Esophagus squamous epithelium (tissue), 5 donors: ENCODE data around the gene KCNJ3. TPM values are rescaled to one million over a fixed set of nuclear protein-coding genes. Genes with fewer than 3 reads are reported as not detected.
"Not testable (repeated sequence)": the region's sequence is repeated elsewhere in the genome, so short reads cannot be mapped to it uniquely, and the experiment has no call there.

Experiments
- DNase-seq: peaks from one replicate; lab custom pipeline; 2025; lab: John Stamatoyannopoulos, UW
- H3K27ac ChIP-seq, 4 donors: fragments of 200-600 bp; sonication (generic); one replicate each; pipeline ENCODE4 v1.5.1; 2016 to 2019; ENCODE audit warnings: mild to moderate bottlenecking in 1 of 4
- H3K27me3 ChIP-seq, 4 donors: fragments of 200-600 bp; sonication (generic); 1 replicate in 3 of 4; 2 replicates in 1 of 4; pipeline versions ENCODE4 v1.5.1 to v1.6.0; 2017 to 2021; ENCODE audit warnings: antibody characterized with exemption in 1 of 4
- H3K36me3 ChIP-seq, 3 donors: fragments of 200-600 bp; sonication (generic); one replicate each; pipeline ENCODE4 v1.5.1; 2016 to 2019
- H3K4me1 ChIP-seq, 3 donors: fragments of 200-600 bp; sonication (generic); one replicate each; pipeline ENCODE4 v1.5.1; 2017 to 2019
- H3K4me3 ChIP-seq, 4 donors: fragments of 200-600 bp; sonication (generic); 1 replicate in 3 of 4; 2 replicates in 1 of 4; pipeline ENCODE4 v1.5.1; 2016 to 2019; ENCODE audit warnings: mild to moderate bottlenecking in 2 of 4, moderate library complexity in 1 of 4
- H3K9me3 ChIP-seq, 3 donors: fragments of 200-600 bp; sonication (generic); one replicate each; pipeline ENCODE4 v1.5.1; 2016 to 2019
- POLR2A ChIP-seq, 4 donors: fragments of 450-650 bp; IDR thresholded peaks; one replicate each; pipeline ENCODE4 v1.6.1; 2017; ENCODE audit warnings: antibody characterized with exemption in 4 of 4, mild to moderate bottlenecking in 4 of 4, moderate library complexity in 3 of 4
- WGBS, 2 donors: methylation state at CpG; one replicate each; pipeline ENCODE4 v1.1.5; 2018; 5-methylcytosine and 5-hydroxymethylcytosine counted together
- intact Hi-C: fragments of 100-400 bp; cut with DNase I; formaldehyde crosslinking; loops from one replicate; pipeline ENCODE4 v1.15.0; 2022
- total RNA-seq, 4 donors: library from RNA; depleted of rRNA; stranded (reverse); fragments of >200 nt; gene quantifications; one replicate each; pipeline ENCODE4 v1.1.0, GENCODE V29; 2016
- TF ChIP-seq, protein P1 (sequence below), 6 experiments: fragments of 450-650 bp in 4 of 6; fragments of 200-600 bp in 2 of 6; sonication (generic) in 2 of 6; IDR thresholded peaks; one replicate each; pipeline ENCODE4 v1.5.1; 2016 to 2019; ENCODE audit warnings: antibody characterized with exemption in 6 of 6, mild to moderate bottlenecking in 4 of 6, moderate library complexity in 4 of 6
- donor health status: DM: yes; HTN: yes; CAD: no.

Gene KCNJ3
- total RNA-seq, 4 donors from 2014 or later, result not detected

DNA sequence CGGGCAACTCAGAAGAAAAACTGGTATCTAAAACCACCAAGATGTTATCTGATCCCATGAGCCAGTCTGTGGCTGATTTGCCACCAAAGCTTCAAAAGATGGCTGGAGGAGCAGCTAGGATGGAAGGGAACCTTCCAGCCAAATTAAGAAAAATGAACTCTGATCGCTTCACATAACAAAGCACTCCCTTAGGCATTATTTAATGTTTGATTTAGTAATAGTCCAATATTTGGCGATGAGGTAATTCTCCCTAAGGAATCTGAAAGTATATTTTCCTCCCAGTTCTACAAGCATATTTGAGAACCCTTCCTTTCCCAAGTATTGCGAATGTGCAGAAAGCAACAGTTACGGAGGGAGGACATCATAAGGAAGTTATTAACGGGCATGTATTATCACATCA lies 156.6 kb downstream of the KCNJ3 start:
- intact Hi-C loops, result no loop called here
- TF ChIP-seq, protein P1, sequence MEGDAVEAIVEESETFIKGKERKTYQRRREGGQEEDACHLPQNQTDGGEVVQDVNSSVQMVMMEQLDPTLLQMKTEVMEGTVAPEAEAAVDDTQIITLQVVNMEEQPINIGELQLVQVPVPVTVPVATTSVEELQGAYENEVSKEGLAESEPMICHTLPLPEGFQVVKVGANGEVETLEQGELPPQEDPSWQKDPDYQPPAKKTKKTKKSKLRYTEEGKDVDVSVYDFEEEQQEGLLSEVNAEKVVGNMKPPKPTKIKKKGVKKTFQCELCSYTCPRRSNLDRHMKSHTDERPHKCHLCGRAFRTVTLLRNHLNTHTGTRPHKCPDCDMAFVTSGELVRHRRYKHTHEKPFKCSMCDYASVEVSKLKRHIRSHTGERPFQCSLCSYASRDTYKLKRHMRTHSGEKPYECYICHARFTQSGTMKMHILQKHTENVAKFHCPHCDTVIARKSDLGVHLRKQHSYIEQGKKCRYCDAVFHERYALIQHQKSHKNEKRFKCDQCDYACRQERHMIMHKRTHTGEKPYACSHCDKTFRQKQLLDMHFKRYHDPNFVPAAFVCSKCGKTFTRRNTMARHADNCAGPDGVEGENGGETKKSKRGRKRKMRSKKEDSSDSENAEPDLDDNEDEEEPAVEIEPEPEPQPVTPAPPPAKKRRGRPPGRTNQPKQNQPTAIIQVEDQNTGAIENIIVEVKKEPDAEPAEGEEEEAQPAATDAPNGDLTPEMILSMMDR (IDR thresholded peaks at IDR 0.05), result no peak
- TF ChIP-seq POLR2A (IDR thresholded peaks at IDR 0.05), result no peak
- WGBS, 2 donors, result 88 to 89% methylated on average over 5 to 6 of the region's 6 CpGs

DNA sequence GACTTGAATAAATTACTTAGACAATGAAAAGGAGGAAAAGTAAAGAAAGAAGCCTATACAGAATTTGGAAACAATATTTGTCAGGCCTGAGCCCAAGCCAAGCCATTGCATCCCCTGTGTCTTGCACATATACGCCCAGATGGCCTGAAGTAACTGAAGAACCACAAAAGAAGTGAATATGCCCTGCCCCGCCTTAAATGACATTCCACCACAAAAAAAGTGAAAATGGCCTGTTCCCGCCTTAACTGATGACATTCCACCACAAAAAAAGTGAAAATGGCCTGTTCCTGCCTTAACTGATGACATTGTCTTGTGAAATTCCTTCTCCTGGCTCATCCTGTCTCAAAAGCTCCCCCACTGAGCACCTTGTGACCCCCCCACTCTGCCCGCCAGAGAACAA lies 168.7 kb downstream of the KCNJ3 start:
- H3K27ac ChIP-seq, intact Hi-C loops, H3K36me3 ChIP-seq, H3K9me3 ChIP-seq, H3K4me3 ChIP-seq, DNase-seq, H3K27me3 ChIP-seq, H3K4me1 ChIP-seq: not testable (repeated sequence)
- 72 to 81% methylated on average over 4 of the region's 4 CpGs for WGBS, 2 donors

More for the DNA sequence above, 156.6 kb downstream of the KCNJ3 start:
- Histone ChIP-seq H3K27me3 (no peaks in the 10 kb centered on the region), H3K36me3 (no peaks in the 10 kb centered on the region), H3K4me1 (no peaks in the 10 kb centered on the region), H3K9me3 (no peaks in the 10 kb centered on the region), H3K4me3 (no peak overlapping the region), H3K27ac (no peak overlapping the region)
- no peak for DNase-seq

DNA sequence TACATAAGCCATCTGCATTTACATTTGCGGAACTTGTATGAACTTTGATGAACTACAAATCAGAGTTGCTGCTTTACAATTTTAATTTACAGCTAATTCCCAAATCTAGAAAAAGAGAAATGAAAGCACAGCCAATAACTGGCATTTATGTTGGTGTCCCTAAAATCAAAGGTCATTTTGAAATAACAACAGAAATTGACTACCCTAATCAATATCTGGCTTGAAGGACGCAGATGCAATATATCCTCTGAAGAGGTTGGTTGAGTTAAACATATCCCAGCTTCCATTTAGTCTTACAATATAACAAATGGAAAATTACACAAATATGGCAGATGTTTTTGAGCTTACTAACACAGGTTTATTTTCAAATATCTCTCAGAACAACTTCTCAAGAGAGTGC lies 177.5 kb downstream of the KCNJ3 start:
- Histone ChIP-seq H3K36me3 (no peaks in the 10 kb centered on the region), H3K27me3 (no peaks in the 10 kb centered on the region), H3K9me3 (no peaks in the 10 kb centered on the region), H3K4me3 (no peak overlapping the region), H3K4me1 (no peaks in the 10 kb centered on the region), H3K27ac (no peak overlapping the region)
- no peak for TF ChIP-seq POLR2A (IDR thresholded peaks at IDR 0.05)
- TF ChIP-seq, protein P1 (IDR thresholded peaks at IDR 0.05), result no peak
- 87 to 89% methylated on average over 2 of the region's 2 CpGs for WGBS, 2 donors
- intact Hi-C loops, result no loop called here
- DNase-seq, result no peak

DNA sequence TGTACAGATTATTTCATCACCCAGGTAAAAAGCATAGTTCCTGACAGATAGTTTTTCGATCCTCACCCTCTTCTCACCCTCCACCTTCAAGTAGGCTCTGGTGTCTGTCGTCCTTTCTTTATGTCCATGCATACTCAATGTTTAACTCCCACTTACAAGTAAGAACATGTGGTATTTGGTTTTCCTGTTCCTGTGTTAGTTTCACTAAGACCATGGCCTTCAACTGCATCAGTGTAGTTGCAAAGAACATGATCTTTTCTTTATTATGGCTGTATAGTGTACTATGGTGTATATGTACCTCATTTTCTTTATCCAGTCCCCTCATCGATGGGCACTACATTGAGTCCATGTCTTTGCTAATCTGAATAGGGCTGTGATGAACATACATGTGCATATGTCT lies 184.2 kb downstream of the KCNJ3 start:
- Histone ChIP-seq H3K9me3 (peaks cover 0 to 15% (median 0%) of the 10 kb centered on the region in 3 donors), H3K36me3 (no peaks in the 10 kb centered on the region), H3K27me3 (no peaks in the 10 kb centered on the region), H3K27ac (no peak overlapping the region), H3K4me1 (no peaks in the 10 kb centered on the region), H3K4me3 (no peak overlapping the region)
- WGBS, 2 donors, result 69 to 80% methylated on average over 3 of the region's 3 CpGs
- TF ChIP-seq, protein P1 (IDR thresholded peaks at IDR 0.05), result no peak
- no peak for TF ChIP-seq POLR2A (IDR thresholded peaks at IDR 0.05)
- no peak for DNase-seq
- intact Hi-C loops, result no loop called here

DNA sequence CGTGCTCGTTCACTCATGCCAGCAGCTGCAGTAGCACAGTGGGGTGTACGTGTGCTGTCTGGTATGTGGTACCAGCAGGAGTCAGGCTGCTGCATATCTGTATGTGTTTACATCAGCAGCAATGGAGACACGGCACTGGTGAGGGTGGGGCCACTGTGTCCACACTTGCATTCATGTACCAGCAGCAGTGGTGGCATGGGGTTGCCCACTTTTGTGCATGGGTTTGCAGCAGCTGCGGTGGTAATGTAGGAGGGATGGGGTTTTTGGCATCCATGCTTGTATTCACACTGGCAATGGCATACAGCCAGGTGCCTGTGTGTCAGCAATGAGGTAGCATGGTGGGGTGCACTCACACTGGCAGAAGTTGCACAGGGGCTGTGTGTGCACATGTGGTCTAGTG lies 187.8 kb downstream of the KCNJ3 start:
- H3K4me1 ChIP-seq, result no peaks in the 10 kb centered on the region
- H3K4me3 ChIP-seq, result no peak overlapping the region
- no peaks in the 10 kb centered on the region for H3K36me3 ChIP-seq
- intact Hi-C loops, result no loop called here
- peaks cover 0 to 15% (median 0%) of the 10 kb centered on the region in 3 donors for H3K9me3 ChIP-seq
- DNase-seq, result no peak
- H3K27ac ChIP-seq, result no peak overlapping the region
- H3K27me3 ChIP-seq, result no peaks in the 10 kb centered on the region
- WGBS, 2 donors, result 88 to 100% methylated on average over 2 of the region's 5 CpGs
- no peak for TF ChIP-seq POLR2A (IDR thresholded peaks at IDR 0.05)
- TF ChIP-seq, protein P1 (IDR thresholded peaks at IDR 0.05), result no peak

DNA sequence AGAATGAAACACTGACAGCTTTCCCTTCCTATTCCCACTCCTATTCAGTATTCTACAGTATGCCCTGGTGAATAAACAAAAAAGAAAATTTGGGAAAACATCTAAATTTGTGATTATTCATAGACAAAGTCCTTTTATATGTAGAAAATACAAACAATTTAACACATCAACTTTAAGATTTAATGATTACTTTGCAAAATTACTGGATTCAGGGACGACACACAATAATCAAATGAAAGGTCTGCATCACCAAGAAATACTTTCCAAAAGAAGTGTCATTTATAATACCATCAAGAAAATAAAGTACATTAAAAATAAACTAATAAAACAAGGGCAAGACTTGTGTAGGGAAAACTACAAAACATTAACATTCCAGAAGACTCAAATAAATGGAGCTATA lies 199.8 kb downstream of the KCNJ3 start:
- H3K27ac ChIP-seq, result no peak overlapping the region
- no peak for DNase-seq
- no peak overlapping the region for H3K4me3 ChIP-seq
- intact Hi-C loops, result no loop called here
- WGBS, 2 donors, result 72 to 78% methylated on average over 1 of the region's 1 CpG
- no peak for TF ChIP-seq POLR2A (IDR thresholded peaks at IDR 0.05)
- TF ChIP-seq, protein P1 (IDR thresholded peaks at IDR 0.05), result no peak
- H3K27me3 ChIP-seq, result no peaks in the 10 kb centered on the region
- no peaks in the 10 kb centered on the region for H3K36me3 ChIP-seq
- H3K9me3 ChIP-seq, result no peaks in the 10 kb centered on the region
- no peaks in the 10 kb centered on the region for H3K4me1 ChIP-seq
